Measurements from ENCODE around the gene KIAA0930.

DNA sequence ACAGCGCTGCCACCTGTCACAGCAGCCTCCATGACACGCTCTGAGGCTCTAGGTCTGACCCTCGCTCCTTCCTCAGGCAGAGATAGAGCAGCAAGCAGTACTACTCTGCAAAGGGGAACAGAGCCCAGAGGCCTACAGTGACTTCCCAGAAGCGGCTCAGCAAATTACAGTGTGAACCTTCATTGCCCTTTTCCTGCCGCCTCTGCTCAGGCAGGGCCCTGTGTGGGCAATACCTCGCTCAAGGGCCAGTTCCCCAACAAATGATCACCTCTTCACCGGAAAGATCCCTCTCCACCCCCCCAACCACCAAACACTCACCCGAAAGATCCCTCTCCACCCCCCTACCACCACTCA lies 12.3 kb downstream of the KIAA0930 start:
- TF ChIP-seq, protein P1, sequence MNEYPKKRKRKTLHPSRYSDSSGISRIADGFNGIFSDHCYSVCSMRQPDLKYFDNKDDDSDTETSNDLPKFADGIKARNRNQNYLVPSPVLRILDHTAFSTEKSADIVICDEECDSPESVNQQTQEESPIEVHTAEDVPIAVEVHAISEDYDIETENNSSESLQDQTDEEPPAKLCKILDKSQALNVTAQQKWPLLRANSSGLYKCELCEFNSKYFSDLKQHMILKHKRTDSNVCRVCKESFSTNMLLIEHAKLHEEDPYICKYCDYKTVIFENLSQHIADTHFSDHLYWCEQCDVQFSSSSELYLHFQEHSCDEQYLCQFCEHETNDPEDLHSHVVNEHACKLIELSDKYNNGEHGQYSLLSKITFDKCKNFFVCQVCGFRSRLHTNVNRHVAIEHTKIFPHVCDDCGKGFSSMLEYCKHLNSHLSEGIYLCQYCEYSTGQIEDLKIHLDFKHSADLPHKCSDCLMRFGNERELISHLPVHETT (tag by site-specific recombination; IDR thresholded peaks at IDR 0.05): no peak
- TF ChIP-seq, protein P2, sequence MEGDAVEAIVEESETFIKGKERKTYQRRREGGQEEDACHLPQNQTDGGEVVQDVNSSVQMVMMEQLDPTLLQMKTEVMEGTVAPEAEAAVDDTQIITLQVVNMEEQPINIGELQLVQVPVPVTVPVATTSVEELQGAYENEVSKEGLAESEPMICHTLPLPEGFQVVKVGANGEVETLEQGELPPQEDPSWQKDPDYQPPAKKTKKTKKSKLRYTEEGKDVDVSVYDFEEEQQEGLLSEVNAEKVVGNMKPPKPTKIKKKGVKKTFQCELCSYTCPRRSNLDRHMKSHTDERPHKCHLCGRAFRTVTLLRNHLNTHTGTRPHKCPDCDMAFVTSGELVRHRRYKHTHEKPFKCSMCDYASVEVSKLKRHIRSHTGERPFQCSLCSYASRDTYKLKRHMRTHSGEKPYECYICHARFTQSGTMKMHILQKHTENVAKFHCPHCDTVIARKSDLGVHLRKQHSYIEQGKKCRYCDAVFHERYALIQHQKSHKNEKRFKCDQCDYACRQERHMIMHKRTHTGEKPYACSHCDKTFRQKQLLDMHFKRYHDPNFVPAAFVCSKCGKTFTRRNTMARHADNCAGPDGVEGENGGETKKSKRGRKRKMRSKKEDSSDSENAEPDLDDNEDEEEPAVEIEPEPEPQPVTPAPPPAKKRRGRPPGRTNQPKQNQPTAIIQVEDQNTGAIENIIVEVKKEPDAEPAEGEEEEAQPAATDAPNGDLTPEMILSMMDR (tag by site-specific recombination; IDR thresholded peaks at IDR 0.05): no peak
- TF ChIP-seq, protein P3, sequence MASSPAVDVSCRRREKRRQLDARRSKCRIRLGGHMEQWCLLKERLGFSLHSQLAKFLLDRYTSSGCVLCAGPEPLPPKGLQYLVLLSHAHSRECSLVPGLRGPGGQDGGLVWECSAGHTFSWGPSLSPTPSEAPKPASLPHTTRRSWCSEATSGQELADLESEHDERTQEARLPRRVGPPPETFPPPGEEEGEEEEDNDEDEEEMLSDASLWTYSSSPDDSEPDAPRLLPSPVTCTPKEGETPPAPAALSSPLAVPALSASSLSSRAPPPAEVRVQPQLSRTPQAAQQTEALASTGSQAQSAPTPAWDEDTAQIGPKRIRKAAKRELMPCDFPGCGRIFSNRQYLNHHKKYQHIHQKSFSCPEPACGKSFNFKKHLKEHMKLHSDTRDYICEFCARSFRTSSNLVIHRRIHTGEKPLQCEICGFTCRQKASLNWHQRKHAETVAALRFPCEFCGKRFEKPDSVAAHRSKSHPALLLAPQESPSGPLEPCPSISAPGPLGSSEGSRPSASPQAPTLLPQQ (tag by site-specific recombination; IDR thresholded peaks at IDR 0.05): no peak
- TF ChIP-seq ZBTB7A (tag by site-specific recombination; IDR thresholded peaks at IDR 0.05; ENCODE audit: low read depth) (no peak), ZBTB17 (tag by site-specific recombination; IDR thresholded peaks at IDR 0.05) (no peak), ZNF174 (tag by site-specific recombination; IDR thresholded peaks at IDR 0.05) (no peak), ZNF146 (tag by site-specific recombination; IDR thresholded peaks at IDR 0.05) (no peak), ZNF433 (tag by site-specific recombination; IDR thresholded peaks at IDR 0.05; ENCODE audit: low read depth) (no peak), ZNF670 (tag by site-specific recombination; IDR thresholded peaks at IDR 0.05; ENCODE audit: low read depth) (no peak), ZNF302 (tag by site-specific recombination; IDR thresholded peaks at IDR 0.05; ENCODE audit: low read depth) (no peak)
- TF ChIP-seq, protein P4, sequence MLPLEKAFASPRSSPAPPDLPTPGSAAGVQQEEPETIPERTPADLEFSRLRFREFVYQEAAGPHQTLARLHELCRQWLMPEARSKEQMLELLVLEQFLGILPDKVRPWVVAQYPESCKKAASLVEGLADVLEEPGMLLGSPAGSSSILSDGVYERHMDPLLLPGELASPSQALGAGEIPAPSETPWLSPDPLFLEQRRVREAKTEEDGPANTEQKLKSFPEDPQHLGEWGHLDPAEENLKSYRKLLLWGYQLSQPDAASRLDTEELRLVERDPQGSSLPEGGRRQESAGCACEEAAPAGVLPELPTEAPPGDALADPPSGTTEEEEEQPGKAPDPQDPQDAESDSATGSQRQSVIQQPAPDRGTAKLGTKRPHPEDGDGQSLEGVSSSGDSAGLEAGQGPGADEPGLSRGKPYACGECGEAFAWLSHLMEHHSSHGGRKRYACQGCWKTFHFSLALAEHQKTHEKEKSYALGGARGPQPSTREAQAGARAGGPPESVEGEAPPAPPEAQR (tag by site-specific recombination; IDR thresholded peaks at IDR 0.05): no peak
- TF ChIP-seq, protein P5, sequence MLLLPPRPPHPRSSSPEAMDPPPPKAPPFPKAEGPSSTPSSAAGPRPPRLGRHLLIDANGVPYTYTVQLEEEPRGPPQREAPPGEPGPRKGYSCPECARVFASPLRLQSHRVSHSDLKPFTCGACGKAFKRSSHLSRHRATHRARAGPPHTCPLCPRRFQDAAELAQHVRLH (tag by site-specific recombination; IDR thresholded peaks at IDR 0.05): no peak
